Fibroblast of lung (primary cell): ENCODE data around the gene PTPRO. TPM values are rescaled to one million over a fixed set of nuclear protein-coding genes. Genes with fewer than 3 reads are reported as not detected.

ENCODE experiments used
- DNase-seq, 2 donors: peaks; one replicate each; pipeline versions ENCODE4 v3.0.0 to v3.0.0-alpha.2; 2010; ENCODE audit warnings: low read depth in 2 of 2
- H2AFZ ChIP-seq: 2 replicates; pipeline ENCODE4 v1.5.1; 2012; ENCODE audit warnings: low read length, control low read depth, inconsistent platforms
- H3K27ac ChIP-seq: 2 replicates; pipeline ENCODE4 v1.5.1; 2011; ENCODE audit warnings: low read length, control low read depth; ENCODE audit not compliant: insufficient read depth
- H3K27me3 ChIP-seq: 2 replicates; pipeline ENCODE4 v1.5.1; 2011; ENCODE audit warnings: mild to moderate bottlenecking, low read length; ENCODE audit not compliant: control insufficient read depth, insufficient read depth
- H3K36me3 ChIP-seq: 2 replicates; pipeline ENCODE4 v1.5.1; 2011; ENCODE audit warnings: low read length; ENCODE audit not compliant: control insufficient read depth, insufficient read depth
- H3K4me1 ChIP-seq: 2 replicates; pipeline ENCODE4 v1.5.1; 2011; ENCODE audit warnings: low read length; ENCODE audit not compliant: control insufficient read depth, insufficient read depth; ENCODE audit errors: extremely low read depth
- H3K4me2 ChIP-seq: 2 replicates; pipeline ENCODE4 v1.5.1; 2011; ENCODE audit warnings: low read length, control low read depth; ENCODE audit not compliant: insufficient read depth; ENCODE audit errors: extremely low read depth
- H3K4me3 ChIP-seq, 4 experiments: fragments of 200-600 bp in 1 of 4; sonication (generic) in 1 of 4; replicated peaks in 1 of 4; 2 replicates each; pipeline ENCODE4 v1.5.1; 2011 to 2016; ENCODE audit warnings: low read length in 4 of 4, low read depth in 3 of 4, mild to moderate bottlenecking in 3 of 4, control low read depth in 2 of 4, inconsistent platforms in 1 of 4, mixed read lengths in 1 of 4; ENCODE audit not compliant: insufficient read depth in 1 of 4; ENCODE audit errors: control extremely low read depth in 1 of 4
- H3K79me2 ChIP-seq: 2 replicates; pipeline ENCODE4 v1.5.1; 2012; ENCODE audit warnings: mild to moderate bottlenecking, low read length, inconsistent platforms; ENCODE audit not compliant: control insufficient read depth, insufficient read depth
- H3K9ac ChIP-seq: 2 replicates; pipeline ENCODE4 v1.5.1; 2011; ENCODE audit warnings: mild to moderate bottlenecking, low read length, control low read depth; ENCODE audit not compliant: insufficient read depth
- H3K9me3 ChIP-seq: 2 replicates; pipeline ENCODE4 v1.5.1; 2012; ENCODE audit warnings: low read depth, low read length; ENCODE audit not compliant: control insufficient read depth, insufficient read depth
- H4K20me1 ChIP-seq: 2 replicates; pipeline ENCODE4 v1.5.1; 2011; ENCODE audit warnings: low read length; ENCODE audit not compliant: control insufficient read depth, insufficient read depth; ENCODE audit errors: extremely low read depth
- EZH2 ChIP-seq: IDR thresholded peaks from 2 replicates; pipeline ENCODE4 v1.5.1; 2012; ENCODE audit warnings: low read length, control low read depth, mild to moderate bottlenecking; ENCODE audit errors: missing control alignments
- polyA plus RNA-seq, 2 donors: library from polyadenylated mRNA; depleted of rRNA in 1 of 2; stranded (reverse) in 1 of 2; unstranded in 1 of 2; fragments of >200 nt; gene quantifications; 2 replicates each; pipeline ENCODE4 v1.2.1, GENCODE V29; 2011 to 2012; ENCODE audit warnings: missing spikeins in 1 of 2
- total RNA-seq: library from RNA; depleted of rRNA; stranded (reverse); fragments of >200 nt; gene quantifications from 2 replicates; pipeline ENCODE4 v1.2.1, GENCODE V29; 2014
- TF ChIP-seq, protein P1 (sequence below), 2 donors: IDR thresholded peaks in 1 of 2; conservative IDR thresholded peaks in 1 of 2; 1 replicate in 1 of 2; 2 replicates in 1 of 2; pipeline ENCODE4 v1.5.1; 2011 to 2012; ENCODE audit warnings: low read length in 2 of 2, control low read depth in 1 of 2, inconsistent platforms in 1 of 2, low read depth in 1 of 2, mild to moderate bottlenecking in 1 of 2

PTPRO gene
- total and polyA plus RNA-seq, 2 donors (not counting 1 experiment from before 2014, with no cell fraction given): 0.33 to 0.35 TPM

DNA sequence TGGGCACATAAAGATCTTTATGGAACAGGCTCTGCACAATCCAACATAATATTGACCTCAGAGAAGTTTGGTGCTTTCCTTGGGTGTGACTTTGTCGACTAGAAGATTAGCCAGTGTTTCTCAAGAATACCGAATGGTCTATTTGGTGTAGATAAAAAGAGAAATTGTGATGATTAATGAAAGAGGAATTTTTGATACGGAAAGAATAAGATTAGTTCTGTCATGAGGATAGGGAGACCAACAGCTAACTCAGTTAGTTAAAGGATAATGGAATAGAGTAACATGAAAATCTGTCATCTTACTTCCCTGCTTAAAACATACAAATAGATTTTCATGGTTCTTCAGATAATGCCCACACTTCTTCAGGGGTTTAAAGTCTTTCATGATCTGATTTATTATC lies 24.2 kb downstream of the PTPRO start:
- Histone ChIP-seq H4K20me1 (no peaks in the 10 kb centered on the region), H3K9ac (no peak overlapping the region), H3K4me1 (no peaks in the 10 kb centered on the region), H3K36me3 (no peaks in the 10 kb centered on the region), H3K27ac (no peak overlapping the region), H3K4me3 (no peak overlapping the region), H3K9me3 (no peaks in the 10 kb centered on the region), H3K4me2 (no peak overlapping the region), H2AFZ (no peak overlapping the region), H3K79me2 (no peaks in the 10 kb centered on the region), H3K27me3 (no peaks in the 10 kb centered on the region)
- TF ChIP-seq EZH2: no peak
- TF ChIP-seq, protein P1, sequence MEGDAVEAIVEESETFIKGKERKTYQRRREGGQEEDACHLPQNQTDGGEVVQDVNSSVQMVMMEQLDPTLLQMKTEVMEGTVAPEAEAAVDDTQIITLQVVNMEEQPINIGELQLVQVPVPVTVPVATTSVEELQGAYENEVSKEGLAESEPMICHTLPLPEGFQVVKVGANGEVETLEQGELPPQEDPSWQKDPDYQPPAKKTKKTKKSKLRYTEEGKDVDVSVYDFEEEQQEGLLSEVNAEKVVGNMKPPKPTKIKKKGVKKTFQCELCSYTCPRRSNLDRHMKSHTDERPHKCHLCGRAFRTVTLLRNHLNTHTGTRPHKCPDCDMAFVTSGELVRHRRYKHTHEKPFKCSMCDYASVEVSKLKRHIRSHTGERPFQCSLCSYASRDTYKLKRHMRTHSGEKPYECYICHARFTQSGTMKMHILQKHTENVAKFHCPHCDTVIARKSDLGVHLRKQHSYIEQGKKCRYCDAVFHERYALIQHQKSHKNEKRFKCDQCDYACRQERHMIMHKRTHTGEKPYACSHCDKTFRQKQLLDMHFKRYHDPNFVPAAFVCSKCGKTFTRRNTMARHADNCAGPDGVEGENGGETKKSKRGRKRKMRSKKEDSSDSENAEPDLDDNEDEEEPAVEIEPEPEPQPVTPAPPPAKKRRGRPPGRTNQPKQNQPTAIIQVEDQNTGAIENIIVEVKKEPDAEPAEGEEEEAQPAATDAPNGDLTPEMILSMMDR (conservative IDR thresholded peaks at IDR 0.05 in 1 of 2, IDR thresholded peaks at IDR 0.05 in 1 of 2; ENCODE audit: low read depth in 1 of 2, low read length in 2 of 2): no peak
- no peak for DNase-seq

DNA sequence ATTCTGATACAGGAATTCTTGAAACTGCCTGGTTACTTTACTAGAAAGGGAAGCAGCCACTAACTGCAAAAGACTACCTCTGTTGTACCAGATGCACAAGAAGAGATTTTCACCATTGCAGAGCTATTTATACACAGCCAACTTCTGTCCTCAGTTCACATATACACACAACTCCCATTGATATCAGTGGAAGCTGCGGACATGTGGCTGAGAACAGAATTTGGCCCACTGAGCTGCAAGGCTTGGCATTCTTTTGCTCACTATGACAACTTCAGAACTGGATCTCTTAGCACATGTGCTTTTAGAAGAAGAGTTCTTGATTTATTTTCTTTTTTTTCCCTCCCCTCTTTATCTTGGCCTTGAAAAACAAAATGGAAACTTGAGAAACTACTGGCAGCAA lies 28.3 kb downstream of the PTPRO start:
- no peak for DNase-seq
- Histone ChIP-seq H2AFZ (no peak overlapping the region), H3K4me2 (no peak overlapping the region), H3K36me3 (no peaks in the 10 kb centered on the region), H3K27ac (no peak overlapping the region), H3K4me3 (no peak overlapping the region), H3K9ac (no peak overlapping the region), H3K9me3 (no peaks in the 10 kb centered on the region), H4K20me1 (no peaks in the 10 kb centered on the region), H3K79me2 (no peaks in the 10 kb centered on the region), H3K27me3 (no peaks in the 10 kb centered on the region), H3K4me1 (no peaks in the 10 kb centered on the region)
- TF ChIP-seq EZH2: no peak
- TF ChIP-seq, protein P1 (conservative IDR thresholded peaks at IDR 0.05 in 1 of 2, IDR thresholded peaks at IDR 0.05 in 1 of 2; ENCODE audit: low read depth in 1 of 2, low read length in 2 of 2): no peak

DNA sequence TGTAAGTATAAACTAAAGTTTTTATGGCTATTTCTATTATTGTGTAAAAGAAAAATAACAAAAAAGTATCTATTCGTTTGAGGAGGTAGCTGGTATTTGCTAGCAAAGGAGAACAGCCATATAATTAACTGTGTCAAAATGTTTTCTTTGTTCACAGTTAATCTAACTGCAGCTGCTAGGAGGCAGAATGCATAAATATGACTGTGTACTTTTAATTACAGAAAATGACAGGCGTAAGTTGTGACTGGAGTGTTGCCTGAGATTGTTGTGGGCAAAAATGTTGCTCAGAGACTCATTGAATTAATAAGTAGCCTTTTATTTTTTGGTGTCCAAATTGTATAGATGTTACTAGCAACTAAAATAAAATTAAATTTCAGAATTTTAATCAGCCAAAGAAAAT lies 33.5 kb downstream of the PTPRO start:
- H2AFZ ChIP-seq: no peak overlapping the region
- H3K4me3 ChIP-seq: no peak overlapping the region
- no peaks in the 10 kb centered on the region for H3K36me3 ChIP-seq
- no peaks in the 10 kb centered on the region for H3K9me3 ChIP-seq
- H4K20me1 ChIP-seq: no peaks in the 10 kb centered on the region
- DNase-seq: no peak
- no peak overlapping the region for H3K4me2 ChIP-seq
- H3K9ac ChIP-seq: no peak overlapping the region
- TF ChIP-seq, protein P1 (conservative IDR thresholded peaks at IDR 0.05 in 1 of 2, IDR thresholded peaks at IDR 0.05 in 1 of 2; ENCODE audit: low read depth in 1 of 2, low read length in 2 of 2): no peak
- TF ChIP-seq EZH2: no peak
- H3K27ac ChIP-seq: no peak overlapping the region
- H3K4me1 ChIP-seq: no peaks in the 10 kb centered on the region
- H3K27me3 ChIP-seq: no peaks in the 10 kb centered on the region
- H3K79me2 ChIP-seq: no peaks in the 10 kb centered on the region
